Loucy (cell line): ENCODE results near the gene SALL3.

ENCODE experiments used
- EZH2phosphoT487 ChIP-seq: fragments of 200-600 bp; IDR thresholded peaks from 2 replicates; pipeline ENCODE4 v1.6.1; 2018; ENCODE audit warnings: antibody characterized with exemption, mild to moderate bottlenecking, moderate library complexity, borderline replicate concordance
- TF ChIP-seq, protein P1 (sequence below): fragments of 200-600 bp; sonication (generic); conservative IDR thresholded peaks from 2 replicates; pipeline ENCODE4 v1.5.1; 2014; ENCODE audit warnings: mild to moderate bottlenecking, antibody characterized with exemption, low read length

DNA sequence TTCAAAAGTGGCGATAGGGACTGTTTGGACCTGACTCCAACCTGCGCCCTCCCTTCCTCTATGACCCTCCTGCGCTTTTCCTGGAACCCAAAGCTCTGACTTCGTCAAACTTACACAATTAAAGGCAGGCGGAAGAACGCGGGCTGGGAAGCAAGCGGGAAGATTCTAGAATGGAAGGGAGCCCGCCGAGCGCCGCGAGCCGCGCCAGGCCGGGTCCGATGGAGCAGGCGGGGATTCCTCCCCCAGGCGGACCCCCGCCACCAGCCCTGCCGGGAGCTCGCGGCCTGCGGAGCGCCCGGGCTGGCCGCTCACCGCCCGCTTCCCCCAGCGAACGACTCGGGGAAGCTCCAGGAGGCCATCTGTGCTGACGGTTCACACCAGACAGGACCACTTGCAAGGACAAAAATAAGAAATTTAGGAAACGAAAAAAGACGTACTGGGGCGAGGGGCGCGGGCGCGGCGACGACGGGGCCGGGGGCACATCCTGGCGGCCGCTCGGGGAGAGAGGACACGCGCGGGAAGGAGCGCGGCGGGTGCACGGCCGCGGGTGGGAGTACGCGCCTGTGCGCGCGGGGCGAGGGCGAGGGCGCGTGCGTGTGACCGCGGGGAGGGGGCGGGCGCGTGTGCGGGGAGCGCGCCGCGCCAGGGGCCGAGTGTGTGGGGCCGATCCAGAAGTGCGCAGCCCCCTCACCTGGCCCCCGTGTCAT lies 1.1 kb upstream of the SALL3 start:
- no peak for TF ChIP-seq EZH2phosphoT487
- TF ChIP-seq, protein P1, sequence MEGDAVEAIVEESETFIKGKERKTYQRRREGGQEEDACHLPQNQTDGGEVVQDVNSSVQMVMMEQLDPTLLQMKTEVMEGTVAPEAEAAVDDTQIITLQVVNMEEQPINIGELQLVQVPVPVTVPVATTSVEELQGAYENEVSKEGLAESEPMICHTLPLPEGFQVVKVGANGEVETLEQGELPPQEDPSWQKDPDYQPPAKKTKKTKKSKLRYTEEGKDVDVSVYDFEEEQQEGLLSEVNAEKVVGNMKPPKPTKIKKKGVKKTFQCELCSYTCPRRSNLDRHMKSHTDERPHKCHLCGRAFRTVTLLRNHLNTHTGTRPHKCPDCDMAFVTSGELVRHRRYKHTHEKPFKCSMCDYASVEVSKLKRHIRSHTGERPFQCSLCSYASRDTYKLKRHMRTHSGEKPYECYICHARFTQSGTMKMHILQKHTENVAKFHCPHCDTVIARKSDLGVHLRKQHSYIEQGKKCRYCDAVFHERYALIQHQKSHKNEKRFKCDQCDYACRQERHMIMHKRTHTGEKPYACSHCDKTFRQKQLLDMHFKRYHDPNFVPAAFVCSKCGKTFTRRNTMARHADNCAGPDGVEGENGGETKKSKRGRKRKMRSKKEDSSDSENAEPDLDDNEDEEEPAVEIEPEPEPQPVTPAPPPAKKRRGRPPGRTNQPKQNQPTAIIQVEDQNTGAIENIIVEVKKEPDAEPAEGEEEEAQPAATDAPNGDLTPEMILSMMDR: no peak
